Measurements from ENCODE around the gene SLC26A9.

SLC26A9 gene

GRCh38 chr1:205972491-205973168 lies 29.4 kb upstream of the SLC26A9 start:
- DNase-seq = no peak

GRCh38 chr1:205972081-205972480 lies 28.8 kb upstream of the SLC26A9 start:
- no peak for DNase-seq

GRCh38 chr1:205971082-205971481 lies 27.8 kb upstream of the SLC26A9 start:
- no peak for DNase-seq

GRCh38 chr1:205970486-205970885 lies 27.2 kb upstream of the SLC26A9 start:
- no peak for DNase-seq

GRCh38 chr1:205969229-205969628 lies 26.0 kb upstream of the SLC26A9 start:
- no peak for DNase-seq

- no peak for DNase-seq
Observed at GRCh38 chr1:205967554-205968335, 24.5 kb upstream of the SLC26A9 start.

GRCh38 chr1:205965036-205965884 lies 22.0 kb upstream of the SLC26A9 start:
- no peak for DNase-seq

- DNase-seq = no peak
Observed at GRCh38 chr1:205963352-205964155, 20.3 kb upstream of the SLC26A9 start.

- DNase-seq = no peak
Observed at GRCh38 chr1:205962821-205963221, 19.6 kb upstream of the SLC26A9 start.

- DNase-seq = no peak
Observed at GRCh38 chr1:205961991-205962820, 18.9 kb upstream of the SLC26A9 start.

GRCh38 chr1:205961405-205961804 lies 18.1 kb upstream of the SLC26A9 start:
- peak; percentile 41 for DNase-seq

- DNase-seq = no peak
Observed at GRCh38 chr1:205959789-205960188, 16.5 kb upstream of the SLC26A9 start.

- no peak for DNase-seq
Observed at GRCh38 chr1:205955499-205955898, 12.2 kb upstream of the SLC26A9 start.

- no peak for DNase-seq
Observed at GRCh38 chr1:205954819-205955404, 11.7 kb upstream of the SLC26A9 start.

- no peak for DNase-seq
Observed at GRCh38 chr1:205951746-205952145, 8.5 kb upstream of the SLC26A9 start.

- no peak for DNase-seq
Observed at GRCh38 chr1:205950826-205951549, 7.7 kb upstream of the SLC26A9 start.

GRCh38 chr1:205950280-205950679 lies 7.0 kb upstream of the SLC26A9 start:
- DNase-seq = peak; percentile 29

- no peak for DNase-seq
Observed at GRCh38 chr1:205949753-205950152, 6.5 kb upstream of the SLC26A9 start.

- DNase-seq = no peak
Observed at GRCh38 chr1:205948886-205949285, 5.6 kb upstream of the SLC26A9 start.

GRCh38 chr1:205948039-205948438 lies 4.8 kb upstream of the SLC26A9 start:
- no peak for DNase-seq

GRCh38 chr1:205947024-205947423 lies 3.8 kb upstream of the SLC26A9 start:
- no peak for DNase-seq

All from femur (tissue), 1 donor.